ENCODE data around the gene RECQL. TPM values are rescaled to one million over a fixed set of nuclear protein-coding genes. Genes with fewer than 3 reads are reported as not detected.

The RECQL gene, protein sequence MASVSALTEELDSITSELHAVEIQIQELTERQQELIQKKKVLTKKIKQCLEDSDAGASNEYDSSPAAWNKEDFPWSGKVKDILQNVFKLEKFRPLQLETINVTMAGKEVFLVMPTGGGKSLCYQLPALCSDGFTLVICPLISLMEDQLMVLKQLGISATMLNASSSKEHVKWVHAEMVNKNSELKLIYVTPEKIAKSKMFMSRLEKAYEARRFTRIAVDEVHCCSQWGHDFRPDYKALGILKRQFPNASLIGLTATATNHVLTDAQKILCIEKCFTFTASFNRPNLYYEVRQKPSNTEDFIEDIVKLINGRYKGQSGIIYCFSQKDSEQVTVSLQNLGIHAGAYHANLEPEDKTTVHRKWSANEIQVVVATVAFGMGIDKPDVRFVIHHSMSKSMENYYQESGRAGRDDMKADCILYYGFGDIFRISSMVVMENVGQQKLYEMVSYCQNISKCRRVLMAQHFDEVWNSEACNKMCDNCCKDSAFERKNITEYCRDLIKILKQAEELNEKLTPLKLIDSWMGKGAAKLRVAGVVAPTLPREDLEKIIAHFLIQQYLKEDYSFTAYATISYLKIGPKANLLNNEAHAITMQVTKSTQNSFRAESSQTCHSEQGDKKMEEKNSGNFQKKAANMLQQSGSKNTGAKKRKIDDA
- 10 to 100 TPM; 88.3 to 95.8 TPM for total RNA-seq

DNA sequence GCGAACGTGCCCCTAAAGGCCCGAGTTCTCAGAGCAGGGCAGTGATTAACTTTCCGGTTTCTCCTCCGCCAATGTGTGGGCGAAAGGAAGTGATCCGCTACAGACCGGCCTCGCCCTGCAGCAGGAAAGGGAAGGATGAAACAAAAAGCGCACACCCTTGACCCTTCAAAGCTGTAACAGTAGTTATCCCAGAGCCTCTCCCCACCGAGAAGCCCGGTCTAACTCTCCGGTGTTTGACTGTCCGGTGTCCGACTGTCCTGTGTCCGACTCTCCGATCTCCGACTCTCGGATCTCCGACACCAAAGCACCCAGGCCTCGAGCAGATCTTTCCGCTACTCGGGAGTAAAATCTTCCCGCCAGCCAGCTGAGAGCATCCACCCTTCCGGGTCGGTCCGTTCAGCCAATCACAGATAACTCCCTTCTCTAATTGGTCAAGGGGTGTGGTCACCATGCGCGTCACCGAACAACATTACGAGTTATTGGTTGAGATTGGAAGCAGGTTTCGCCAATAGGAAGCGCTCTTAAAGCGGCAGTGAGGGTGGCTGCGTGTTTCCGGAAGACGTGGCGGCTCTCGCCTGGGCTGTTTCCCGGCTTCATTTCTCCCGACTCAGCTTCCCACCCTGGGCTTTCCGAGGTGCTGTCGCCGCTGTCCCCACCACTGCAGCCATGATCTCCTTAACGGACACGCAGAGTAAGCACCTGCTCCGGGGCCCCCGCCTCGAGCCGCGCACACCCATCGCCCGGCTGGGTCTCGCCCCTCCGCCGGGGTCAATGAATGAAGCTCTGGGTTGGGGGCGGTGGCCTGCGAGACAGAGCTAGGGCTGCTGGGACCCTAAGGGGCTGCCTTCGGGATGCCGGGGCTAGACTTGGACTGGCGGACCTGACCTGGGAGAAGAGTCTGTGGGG lies at the start of gene RECQL, which contains the start of gene GOLT1B:
Gene RECQL (minus strand): TSS at position 378 of the 906 bp plus-strand sequence. CDS start 2,065 bp downstream, outside the sequence.
Gene GOLT1B (plus strand): TSS at position 532 of the 906 bp plus-strand sequence. CDS start 135 bp downstream, at position 667.
- Mint-ChIP-seq H3K36me3 (ENCODE audit: low read depth) (peaks cover 35% of the 10 kb centered on the region), H3K4me3 (no peak within 1 kb of the TSS), H3K9me3 (no peaks in the 10 kb centered on the region), H3K4me1 (peaks cover 56% of the 10 kb centered on the region), H3K27ac (no peak within 1 kb of the TSS), H3K27me3 (no peaks in the 10 kb centered on the region)
- ChIA-PET POLR2A (interaction anchor here (0.8 to 1.4 kb wide), 5 partner anchors 10 to 145 kb away, joined by 3 read pairs; no protein-coding TSS in a partner anchor), CTCF (interaction anchor here (0.9 to 2.2 kb wide), 8 partner anchors 9 to 68 kb away, joined by 3 to 11 read pairs (median 4); partner anchors contain the start of gene PYROXD1)
- peak; percentile 96 for DNase-seq

DNA sequence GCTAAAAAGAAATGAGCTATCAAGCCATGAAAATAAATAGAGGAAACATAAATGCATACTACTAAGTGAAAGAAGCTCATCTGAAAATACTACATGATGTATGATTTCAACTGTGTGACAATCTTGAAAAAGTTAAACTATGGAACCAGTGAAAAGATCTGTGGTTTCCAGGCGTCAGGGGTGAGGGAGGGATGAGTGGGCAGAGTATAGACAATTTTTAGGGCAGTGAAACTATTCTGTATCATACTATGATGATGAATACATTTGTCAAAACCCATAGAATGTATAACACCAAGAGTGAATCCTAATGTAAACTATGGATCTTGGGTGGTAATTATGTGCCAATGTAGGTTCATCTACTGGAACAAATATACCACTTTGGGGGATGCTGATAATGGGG lies 46.0 kb upstream of the RECQL start:
- H3K27ac Mint-ChIP-seq, result no peak overlapping the region
- ChIA-PET POLR2A (no interaction called here), CTCF (interaction anchor here (1.1 kb wide), 1 partner anchor 105 kb away, joined by 3 read pairs; no protein-coding TSS in a partner anchor)
- no peak overlapping the region for H3K4me3 Mint-ChIP-seq
- H3K27me3 Mint-ChIP-seq, result peaks cover 4% of the 10 kb centered on the region
- H3K36me3 Mint-ChIP-seq (ENCODE audit: low read depth), result no peaks in the 10 kb centered on the region
- no peaks in the 10 kb centered on the region for H3K9me3 Mint-ChIP-seq
- no peaks in the 10 kb centered on the region for H3K4me1 Mint-ChIP-seq
- DNase-seq, result no peak

DNA sequence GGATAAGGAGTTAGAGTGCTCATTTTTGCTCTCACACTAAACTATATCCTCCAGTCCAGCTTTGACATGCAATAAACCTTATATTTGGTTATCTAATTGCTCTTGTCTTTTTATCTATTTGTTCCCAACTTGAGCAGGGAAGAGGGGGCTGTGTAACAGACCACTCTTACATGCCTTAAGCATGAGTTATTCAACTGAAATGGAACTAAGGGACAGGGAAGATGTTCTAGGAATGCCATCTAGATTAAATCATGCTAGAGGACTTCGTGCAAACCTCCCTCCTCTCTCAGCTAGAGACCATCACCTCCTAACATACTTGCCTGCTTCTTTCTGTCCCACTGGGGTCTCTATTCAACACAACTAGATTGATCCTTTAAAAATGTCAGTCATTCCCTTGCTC lies 45.3 kb upstream of the RECQL start:
- ChIA-PET CTCF (no interaction called here), POLR2A (no interaction called here)
- Mint-ChIP-seq H3K27me3 (peaks cover 4% of the 10 kb centered on the region), H3K27ac (no peak overlapping the region), H3K4me3 (no peak overlapping the region), H3K4me1 (no peaks in the 10 kb centered on the region), H3K36me3 (ENCODE audit: low read depth) (no peaks in the 10 kb centered on the region), H3K9me3 (no peaks in the 10 kb centered on the region)
- DNase-seq, result no peak

DNA sequence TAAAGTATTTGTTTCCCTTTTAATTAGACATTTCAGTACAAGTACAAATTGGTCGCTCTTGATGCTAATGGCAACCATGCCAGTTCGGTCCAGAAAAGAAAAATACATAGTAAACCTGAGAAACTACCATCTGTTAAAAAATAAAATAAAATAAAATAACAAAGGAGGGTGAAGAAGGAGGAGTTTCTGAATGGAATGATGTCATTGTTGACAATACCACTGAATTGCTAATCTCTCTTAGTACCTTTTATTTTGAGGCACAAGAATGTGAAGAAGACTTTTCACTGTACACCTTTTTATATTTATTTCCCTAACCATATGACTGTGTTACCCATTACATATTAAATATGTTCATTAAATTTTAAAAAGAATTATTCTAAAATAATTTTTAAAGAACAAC lies 44.1 kb upstream of the RECQL start:
- no peak for DNase-seq
- no peak overlapping the region for H3K4me3 Mint-ChIP-seq
- H3K27me3 Mint-ChIP-seq, result peaks cover 4% of the 10 kb centered on the region
- H3K4me1 Mint-ChIP-seq, result no peaks in the 10 kb centered on the region
- H3K27ac Mint-ChIP-seq, result no peak overlapping the region
- ChIA-PET CTCF (no interaction called here), POLR2A (no interaction called here)
- no peaks in the 10 kb centered on the region for H3K9me3 Mint-ChIP-seq
- no peaks in the 10 kb centered on the region for H3K36me3 Mint-ChIP-seq (ENCODE audit: low read depth)

DNA sequence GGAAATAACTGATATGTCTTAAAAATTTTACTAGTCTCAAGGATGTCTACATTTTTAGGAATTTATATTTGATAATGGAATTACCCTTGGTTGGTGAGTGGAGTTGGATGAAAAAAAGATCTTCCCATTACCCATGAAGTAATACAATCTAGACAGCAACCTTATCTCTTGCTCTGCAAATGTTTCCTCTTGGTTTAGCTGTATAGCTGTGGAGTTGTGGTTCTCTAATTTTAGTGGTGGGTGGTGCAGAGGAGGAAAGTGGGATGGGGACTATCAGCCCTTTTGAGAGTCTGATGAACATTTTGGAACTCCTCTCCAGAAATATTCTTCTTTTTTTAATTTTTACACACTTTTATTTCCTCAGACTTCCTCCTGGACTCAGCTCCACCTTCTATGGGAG lies 41.7 kb upstream of the RECQL start:
- ChIA-PET POLR2A (no interaction called here), CTCF (interaction anchor here (0.9 to 1.2 kb wide), 3 partner anchors 12 to 106 kb away, joined by 3 to 5 read pairs (median 3); no protein-coding TSS in a partner anchor)
- H3K4me1 Mint-ChIP-seq, result no peaks in the 10 kb centered on the region
- no peaks in the 10 kb centered on the region for H3K36me3 Mint-ChIP-seq (ENCODE audit: low read depth)
- no peak for DNase-seq
- peaks cover 4% of the 10 kb centered on the region for H3K27me3 Mint-ChIP-seq
- H3K9me3 Mint-ChIP-seq, result no peaks in the 10 kb centered on the region
- no peak overlapping the region for H3K4me3 Mint-ChIP-seq
- no peak overlapping the region for H3K27ac Mint-ChIP-seq

DNA sequence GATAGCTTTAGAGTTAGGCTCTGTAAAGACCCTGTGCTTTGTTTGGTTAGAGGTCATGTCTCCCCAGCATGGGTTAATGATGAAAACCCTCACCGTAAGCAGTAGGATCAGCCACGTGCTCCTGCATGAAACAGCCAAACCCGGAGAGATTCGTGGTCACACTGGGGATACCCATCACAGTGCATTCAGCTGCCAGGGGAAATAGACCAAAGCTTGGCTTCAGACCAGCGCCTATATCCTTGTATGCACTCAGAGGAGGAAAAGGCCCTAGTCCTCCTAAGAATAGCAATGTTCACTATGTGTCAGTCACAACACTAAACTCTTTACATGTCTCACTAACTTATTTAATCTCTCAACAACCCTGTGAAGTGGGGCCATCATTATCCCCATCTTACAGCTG lies 41.0 kb upstream of the RECQL start:
- POLR2A ChIA-PET, result no interaction called here
- peaks cover 4% of the 10 kb centered on the region for H3K27me3 Mint-ChIP-seq
- CTCF ChIA-PET, result interaction anchor here (0.9 to 1.4 kb wide), 4 partner anchors 11 to 106 kb away, joined by 3 to 5 read pairs (median 4); no protein-coding TSS in a partner anchor
- no peak overlapping the region for H3K27ac Mint-ChIP-seq
- H3K9me3 Mint-ChIP-seq, result no peaks in the 10 kb centered on the region
- no peaks in the 10 kb centered on the region for H3K36me3 Mint-ChIP-seq (ENCODE audit: low read depth)
- DNase-seq, result no peak
- H3K4me1 Mint-ChIP-seq, result no peaks in the 10 kb centered on the region
- H3K4me3 Mint-ChIP-seq, result no peak overlapping the region

DNA sequence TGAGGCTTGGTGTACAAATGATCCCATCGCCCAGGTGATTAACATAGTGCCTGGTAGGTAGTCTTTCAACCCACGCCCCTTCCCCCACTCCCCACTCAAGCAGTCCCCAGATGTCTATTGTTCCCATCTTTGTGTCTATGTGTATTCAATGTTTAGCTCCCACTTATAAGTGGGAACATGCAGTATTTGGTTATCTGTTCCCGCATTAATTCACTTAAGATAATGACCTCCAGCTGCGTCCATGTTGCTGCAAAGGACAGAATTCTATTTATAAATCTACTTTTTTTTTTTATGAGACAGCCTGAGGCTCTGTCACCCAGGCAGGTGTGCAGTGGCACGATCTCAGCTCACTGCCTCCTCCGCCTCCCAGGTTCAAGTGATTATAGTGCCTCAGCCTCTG lies 40.3 kb upstream of the RECQL start:
- Mint-ChIP-seq H3K36me3 (ENCODE audit: low read depth) (no peaks in the 10 kb centered on the region), H3K4me3 (no peak overlapping the region), H3K4me1 (no peaks in the 10 kb centered on the region), H3K9me3 (no peaks in the 10 kb centered on the region), H3K27me3 (peaks cover 4% of the 10 kb centered on the region), H3K27ac (no peak overlapping the region)
- CTCF ChIA-PET, result interaction anchor here (0.7 to 1.4 kb wide), 2 partner anchors 14 to 16 kb away, joined by 4 read pairs; partner anchors contain the start of gene SPX
- POLR2A ChIA-PET, result no interaction called here
- DNase-seq, result no peak

DNA sequence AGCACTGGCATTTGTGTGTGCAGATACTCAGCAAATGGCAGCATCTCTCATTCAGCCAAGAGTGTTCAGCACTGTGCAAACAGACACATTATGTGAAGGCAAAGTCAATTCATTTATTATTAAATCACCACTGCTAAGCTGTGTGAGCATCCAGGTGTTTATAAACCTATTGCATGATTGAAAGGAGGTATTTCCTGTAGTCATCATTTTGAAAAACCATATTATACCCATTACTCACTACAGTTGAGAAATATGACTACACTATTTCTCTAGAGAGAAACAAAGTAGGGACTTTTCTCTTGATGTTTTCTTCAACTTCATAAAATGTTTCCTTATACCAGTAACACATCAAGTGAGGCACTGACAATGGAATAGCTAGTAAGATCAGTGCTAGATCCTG lies 38.4 kb upstream of the RECQL start:
- Mint-ChIP-seq H3K36me3 (ENCODE audit: low read depth) (no peaks in the 10 kb centered on the region), H3K9me3 (no peaks in the 10 kb centered on the region), H3K27ac (no peak overlapping the region), H3K4me3 (no peak overlapping the region), H3K27me3 (peaks cover 12% of the 10 kb centered on the region), H3K4me1 (no peaks in the 10 kb centered on the region)
- ChIA-PET CTCF (interaction anchor here (0.9 kb wide), 1 partner anchor 148 kb away, joined by 3 read pairs; no protein-coding TSS in a partner anchor), POLR2A (no interaction called here)
- no peak for DNase-seq

DNA sequence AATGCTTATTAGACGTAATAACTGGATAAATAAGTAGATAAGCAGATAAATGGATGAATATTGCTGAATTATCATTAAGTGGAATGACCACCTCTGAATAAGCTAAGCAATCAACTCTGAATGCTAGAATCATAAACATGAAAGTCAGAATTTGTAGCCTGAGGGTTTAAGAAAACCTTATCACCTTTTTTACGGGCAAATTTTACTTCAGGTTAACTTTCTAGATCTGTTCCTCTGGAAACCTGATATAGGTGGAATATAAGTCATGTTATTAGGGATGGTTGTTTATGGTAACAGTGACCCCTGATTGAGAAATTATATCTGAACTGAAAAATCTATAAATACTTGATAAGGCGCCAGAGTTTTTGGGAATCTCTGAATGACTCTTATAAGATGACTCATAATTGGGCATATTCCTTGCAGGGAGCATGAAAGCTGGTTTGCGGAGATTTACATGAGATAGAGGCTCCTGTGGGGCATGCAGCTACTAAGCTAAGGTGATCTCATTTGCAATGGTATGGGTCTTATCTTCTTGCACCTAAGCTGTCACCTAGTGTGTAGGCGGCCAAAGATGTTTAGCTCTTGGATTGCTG lies 36.7 kb upstream of the RECQL start:
- Mint-ChIP-seq H3K4me3 (no peak overlapping the region), H3K27me3 (peaks cover 7% of the 10 kb centered on the region), H3K4me1 (no peaks in the 10 kb centered on the region), H3K36me3 (ENCODE audit: low read depth) (no peaks in the 10 kb centered on the region), H3K9me3 (no peaks in the 10 kb centered on the region), H3K27ac (no peak overlapping the region)
- POLR2A ChIA-PET, result no interaction called here
- no peak for DNase-seq
- CTCF ChIA-PET, result no interaction called here

DNA sequence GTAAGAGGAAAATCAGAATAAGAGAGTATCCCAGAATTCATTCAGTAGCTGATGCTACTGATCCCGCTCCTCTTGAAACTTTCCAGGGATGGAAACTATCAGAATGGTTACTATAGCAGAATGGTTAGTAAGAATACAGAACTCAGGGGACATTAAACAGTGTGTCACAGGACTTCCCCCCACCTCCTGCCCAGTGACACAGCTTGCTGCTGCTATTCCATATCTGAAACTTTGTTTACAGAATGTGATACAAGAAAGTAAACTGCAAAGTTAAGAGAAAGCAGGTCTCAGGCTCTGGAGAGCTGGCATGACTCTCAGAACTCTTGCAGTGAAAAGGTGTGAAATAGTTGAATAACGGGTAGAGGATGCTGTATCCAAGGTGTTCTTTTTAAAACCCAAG lies 28.0 kb upstream of the RECQL start:
- H3K27ac Mint-ChIP-seq, result no peak overlapping the region
- H3K4me3 Mint-ChIP-seq, result no peak overlapping the region
- H3K4me1 Mint-ChIP-seq, result peaks cover 7% of the 10 kb centered on the region
- CTCF ChIA-PET, result no interaction called here
- H3K27me3 Mint-ChIP-seq, result peaks cover 41% of the 10 kb centered on the region
- DNase-seq, result no peak
- peaks cover 4% of the 10 kb centered on the region for H3K9me3 Mint-ChIP-seq
- POLR2A ChIA-PET, result no interaction called here
- H3K36me3 Mint-ChIP-seq (ENCODE audit: low read depth), result no peaks in the 10 kb centered on the region

DNA sequence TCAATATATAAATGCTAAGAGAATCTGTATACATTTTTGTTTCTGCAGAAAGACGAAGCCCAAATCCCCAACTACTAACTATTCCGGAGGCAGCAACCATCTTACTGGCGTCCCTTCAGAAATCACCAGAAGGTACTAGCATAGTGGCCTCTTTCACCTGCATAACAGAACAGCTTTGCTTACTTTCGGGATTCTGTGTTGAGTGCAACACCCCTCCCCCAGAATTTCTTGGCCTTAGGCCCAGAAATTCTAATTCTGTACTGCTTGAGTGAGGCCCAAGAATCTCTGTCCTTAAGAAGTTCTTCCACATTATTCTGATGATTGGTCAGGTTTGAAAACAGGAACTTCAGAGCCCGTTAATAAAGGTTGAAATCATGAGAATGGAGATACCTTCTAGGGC lies 27.5 kb upstream of the RECQL start:
- peaks cover 7% of the 10 kb centered on the region for H3K9me3 Mint-ChIP-seq
- POLR2A ChIA-PET, result no interaction called here
- H3K4me1 Mint-ChIP-seq, result peaks cover 7% of the 10 kb centered on the region
- CTCF ChIA-PET, result interaction anchor here (1.6 kb wide), 1 partner anchor 13 kb away, joined by 4 read pairs; no protein-coding TSS in a partner anchor
- no peaks in the 10 kb centered on the region for H3K36me3 Mint-ChIP-seq (ENCODE audit: low read depth)
- no peak for DNase-seq
- H3K4me3 Mint-ChIP-seq, result no peak overlapping the region
- peaks cover 45% of the 10 kb centered on the region for H3K27me3 Mint-ChIP-seq
- H3K27ac Mint-ChIP-seq, result no peak overlapping the region
